Adrenal gland (tissue), 12 donors: ENCODE results near the gene PPL. TPM values are rescaled to one million over a fixed set of nuclear protein-coding genes. Genes with fewer than 3 reads are reported as not detected.

Experiments
- DNase-seq, 7 donors: peaks; one replicate each; pipeline ENCODE4 v3.0.0-alpha.2; 2019 to 2020
- H3K27ac ChIP-seq, 5 donors: fragments of 200-600 bp; sonication (generic) in 4 of 5; 1 replicate in 3 of 5; 2 replicates in 2 of 5; pipeline versions ENCODE4 v1.5.1 to v1.8.0; 2016 to 2020; ENCODE audit warnings: mild to moderate bottlenecking in 1 of 5
- H3K27me3 ChIP-seq: fragments of 200-600 bp; 2 replicates; pipeline ENCODE4 v1.8.0; 2021
- H3K36me3 ChIP-seq, 2 donors: fragments of 200-600 bp; replicated peaks in 1 of 2; 1 replicate in 1 of 2; 2 replicates in 1 of 2; pipeline versions ENCODE4 v1.5.1 to v1.8.0; 2018 to 2022
- H3K4me1 ChIP-seq, 2 donors: fragments of 200-600 bp; replicated peaks in 1 of 2; 1 replicate in 1 of 2; 2 replicates in 1 of 2; pipeline versions ENCODE4 v1.5.1 to v1.8.0; 2018 to 2021
- H3K4me3 ChIP-seq, 4 donors: fragments of 200-600 bp; sonication (generic) in 3 of 4; one replicate each; pipeline ENCODE4 v1.5.1; 2016 to 2018
- H3K9me3 ChIP-seq, 3 donors: fragments of 200-600 bp; sonication (generic) in 1 of 3; replicated peaks in 1 of 3; 1 replicate in 2 of 3; 2 replicates in 1 of 3; pipeline versions ENCODE4 v1.5.1 to v1.8.0; 2016 to 2021
- CTCF ChIP-seq, 6 experiments: fragments of 450-650 bp in 4 of 6; fragments of 200-600 bp in 2 of 6; sonication (generic) in 1 of 6; IDR thresholded peaks; 1 replicate in 5 of 6; 2 replicates in 1 of 6; pipeline versions ENCODE4 v1.5.1 to v1.8.0; 2016 to 2021; ENCODE audit warnings: antibody characterized with exemption in 6 of 6, mild to moderate bottlenecking in 2 of 6, moderate library complexity in 1 of 6
- POLR2A ChIP-seq, 2 donors: fragments of 450-650 bp; IDR thresholded peaks; one replicate each; pipeline ENCODE4 v1.6.1; 2017; ENCODE audit warnings: antibody characterized with exemption in 2 of 2, mild to moderate bottlenecking in 2 of 2, moderate library complexity in 1 of 2
- WGBS, 4 donors: extraction: QIAGEN DNeasy Blood & Tissue Kit in 2 of 4; methylation state at CpG; one replicate each; pipeline versions ENCODE4 v1.1.5 to v1.1.7; 2013 to 2017; 5-methylcytosine and 5-hydroxymethylcytosine counted together
- intact Hi-C, 2 donors: fragments of 100-400 bp; cut with DNase I; formaldehyde crosslinking; loops; one replicate each; pipeline versions ENCODE4 v1.14.1 to v1.15.0; 2022 to 2023
- polyA plus RNA-seq, 3 donors: library from polyadenylated mRNA; stranded (reverse); fragments of 200-250 nt in 2 of 3; fragments of 350-450 nt in 1 of 3; fragmentation: Illumina TruSeq in 1 of 3; extraction: RNeasy Lipid Tissue Mini Kit (QIAGEN cat#74804) in 1 of 3; gene quantifications; one replicate each; pipeline ENCODE4 v1.2.3, GENCODE V29; 2013 to 2014
- total RNA-seq, 9 donors: library from RNA; depleted of rRNA in 4 of 9; stranded (reverse); fragments of >200 nt in 4 of 9; fragments of 120-200 nt in 1 of 9; fragmentation: NEBNext Ultra II Directional in 1 of 9; extraction: Animal tissue kit (Norgen Biotek cat#: 25700) in 1 of 9; gene quantifications; one replicate each; pipeline versions ENCODE4 v1.1.0 to v1.2.4, GENCODE V29; 2013 to 2023
- donor health status: healthy with polysubstance abuse.
- donor health status: Bipolar disorder and iron deficiency.
- donor health status: DM: yes; HTN: yes; CAD: no.
- donor health status: DM: no; HTN: no; CAD: no.
- donor health status: DM: no; HTN: no; CAD: no.
- donor health status: DM: yes; HTN: yes; CAD: no.

PPL gene
- total and polyA plus RNA-seq, 12 donors = 0.38 to 20.9 (median 14.7) TPM

- TF ChIP-seq POLR2A (IDR thresholded peaks at IDR 0.05) (no peak), CTCF (IDR thresholded peaks at IDR 0.05) (no peak)
- no peak for DNase-seq
- Histone ChIP-seq H3K4me1 (peaks cover 19 to 20% of the 10 kb centered on the region in 2 donors), H3K27me3 (no peaks in the 10 kb centered on the region), H3K4me3 (no peak overlapping the region), H3K27ac (no peak overlapping the region), H3K9me3 (no peaks in the 10 kb centered on the region), H3K36me3 (no peaks in the 10 kb centered on the region)
- intact Hi-C loops = no loop called here
- WGBS, 4 donors = 69 to 76% (median 72%) methylated on average over 13 to 16 of the region's 16 CpGs
Observed at GRCh38 chr16:4948903-4949766, 12.2 kb upstream of the PPL start.

DNA sequence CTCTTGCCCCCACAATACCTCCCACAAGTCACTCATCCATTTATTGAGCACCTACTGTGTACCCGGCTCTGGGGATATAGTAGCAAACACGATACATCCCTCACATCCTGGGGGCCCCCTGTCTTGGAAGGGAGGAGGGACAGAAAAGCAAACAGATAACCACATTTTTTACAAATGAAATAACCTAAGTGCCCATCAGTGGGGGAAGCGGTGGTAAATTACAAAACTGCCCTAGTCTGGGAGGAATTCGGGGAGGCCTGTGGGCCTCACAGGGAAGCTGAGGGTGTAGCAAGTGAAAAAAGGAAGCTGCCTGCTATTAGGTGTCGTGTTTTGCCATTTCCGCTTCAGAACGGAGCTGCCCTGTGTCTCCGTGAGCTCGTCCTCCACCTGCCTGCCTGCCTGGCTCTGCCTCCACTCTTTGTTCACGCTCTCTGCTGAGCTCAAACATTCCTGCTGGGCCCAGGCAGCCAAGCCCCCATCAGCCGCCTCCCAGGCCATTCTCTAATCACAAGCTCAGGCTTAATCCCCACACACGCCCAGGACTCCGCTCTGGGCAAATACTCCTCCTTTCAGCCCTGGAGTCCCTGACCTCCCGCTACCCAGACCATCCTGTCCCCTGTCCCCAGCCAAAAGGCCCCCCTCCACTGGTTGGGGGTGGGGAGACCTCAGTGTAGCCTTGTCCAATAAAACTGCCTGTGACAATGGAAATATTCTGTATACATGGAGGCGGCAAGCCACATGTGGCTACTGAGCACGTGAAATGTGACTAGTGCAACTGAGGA lies 11.0 kb upstream of the PPL start:
- no peak for TF ChIP-seq POLR2A (IDR thresholded peaks at IDR 0.05)
- TF ChIP-seq CTCF (IDR thresholded peaks at IDR 0.05) = no peak
- H3K27ac ChIP-seq = no peak overlapping the region
- no peak overlapping the region for H3K4me3 ChIP-seq
- H3K9me3 ChIP-seq = no peaks in the 10 kb centered on the region
- WGBS, 4 donors = 67 to 82% (median 76%) methylated on average over 16 of the region's 16 CpGs
- intact Hi-C loops = no loop called here
- no peaks in the 10 kb centered on the region for H3K36me3 ChIP-seq
- H3K4me1 ChIP-seq = peaks cover 31 to 32% of the 10 kb centered on the region in 2 donors
- no peak for DNase-seq
- no peaks in the 10 kb centered on the region for H3K27me3 ChIP-seq

- H3K4me1 ChIP-seq = peaks cover 38% of the 10 kb centered on the region in 2 donors
- no peak for DNase-seq
- no peaks in the 10 kb centered on the region for H3K9me3 ChIP-seq
- no peaks in the 10 kb centered on the region for H3K36me3 ChIP-seq
- intact Hi-C loops = no loop called here
- no peaks in the 10 kb centered on the region for H3K27me3 ChIP-seq
- H3K27ac ChIP-seq = no peak overlapping the region
- TF ChIP-seq POLR2A (IDR thresholded peaks at IDR 0.05) (no peak), CTCF (IDR thresholded peaks at IDR 0.05) (no peak)
- no peak overlapping the region for H3K4me3 ChIP-seq
Observed at GRCh38 chr16:4946917-4947316, 10.0 kb upstream of the PPL start.
